Aortic smooth muscle cell (primary cell): Measurements from ENCODE around the gene PHKB. TPM values are rescaled to one million over a fixed set of nuclear protein-coding genes. Genes with fewer than 3 reads are reported as not detected.

ENCODE experiments used
- total RNA-seq: library from RNA; depleted of rRNA; stranded (reverse); fragments of >200 nt; gene quantifications from 2 replicates; pipeline ENCODE4 v1.2.3, GENCODE V29; 2014

Gene PHKB
- 77.2 and 97.1 TPM in 2 replicates for total RNA-seq

DNA sequence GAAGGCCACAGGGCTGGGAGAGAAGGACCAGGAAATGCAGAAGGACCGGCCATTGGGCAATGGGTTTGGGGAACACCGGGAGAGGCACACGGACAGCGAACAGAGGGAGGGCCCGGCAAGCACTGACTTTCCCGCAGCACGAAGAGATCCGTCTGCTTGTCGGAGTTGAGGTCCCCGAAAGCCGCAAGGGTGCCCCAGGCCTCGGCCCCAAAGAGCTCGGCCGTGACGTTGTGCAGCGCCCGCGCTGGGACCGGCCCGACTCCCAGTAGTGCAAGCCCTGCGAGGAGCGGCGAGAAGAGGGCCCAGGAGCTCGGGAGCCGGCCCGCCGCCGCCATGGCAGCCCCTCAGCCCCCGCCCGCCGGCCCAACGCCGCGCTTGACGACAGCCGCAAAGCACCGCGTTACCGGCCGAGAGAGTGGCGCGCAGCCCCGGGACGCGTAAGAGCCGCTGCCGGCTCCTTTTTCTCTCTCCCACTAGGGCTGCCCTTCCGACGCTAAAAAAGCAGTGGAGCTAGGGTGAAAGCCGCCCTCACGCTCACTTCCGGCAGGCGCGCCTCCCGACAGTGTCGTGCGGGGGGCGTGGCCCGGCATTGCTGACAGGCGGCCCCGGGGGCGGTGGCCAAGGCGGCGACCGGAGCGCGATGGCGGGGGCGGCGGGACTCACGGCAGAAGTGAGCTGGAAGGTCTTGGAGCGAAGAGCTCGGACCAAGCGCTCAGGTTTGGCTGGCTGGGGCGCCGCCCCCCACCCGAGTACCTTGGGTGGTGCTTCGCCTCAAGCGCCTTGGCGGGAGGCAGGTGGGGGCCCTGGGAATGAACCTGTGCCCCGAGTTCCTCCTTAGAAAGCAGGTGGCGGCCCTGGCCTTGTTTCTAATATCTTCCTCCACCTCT is at the start of gene PHKB, which contains the start of gene ITFG1:
TSS of gene PHKB (plus strand) at position 621 of the 887 bp plus-strand sequence. CDS start at position 641, 20 bp downstream.
TSS of gene ITFG1 (minus strand) at position 353 of the 887 bp plus-strand sequence. CDS start at position 335, 18 bp downstream.

Other genes with a start within 250 kb of the PHKB start
- 90.6 and 91.7 TPM in 2 replicates for gene ITFG1, start 268 bp upstream of the PHKB start, total RNA-seq